ENCODE measurements around the gene DBI.

Gene DBI

DNA sequence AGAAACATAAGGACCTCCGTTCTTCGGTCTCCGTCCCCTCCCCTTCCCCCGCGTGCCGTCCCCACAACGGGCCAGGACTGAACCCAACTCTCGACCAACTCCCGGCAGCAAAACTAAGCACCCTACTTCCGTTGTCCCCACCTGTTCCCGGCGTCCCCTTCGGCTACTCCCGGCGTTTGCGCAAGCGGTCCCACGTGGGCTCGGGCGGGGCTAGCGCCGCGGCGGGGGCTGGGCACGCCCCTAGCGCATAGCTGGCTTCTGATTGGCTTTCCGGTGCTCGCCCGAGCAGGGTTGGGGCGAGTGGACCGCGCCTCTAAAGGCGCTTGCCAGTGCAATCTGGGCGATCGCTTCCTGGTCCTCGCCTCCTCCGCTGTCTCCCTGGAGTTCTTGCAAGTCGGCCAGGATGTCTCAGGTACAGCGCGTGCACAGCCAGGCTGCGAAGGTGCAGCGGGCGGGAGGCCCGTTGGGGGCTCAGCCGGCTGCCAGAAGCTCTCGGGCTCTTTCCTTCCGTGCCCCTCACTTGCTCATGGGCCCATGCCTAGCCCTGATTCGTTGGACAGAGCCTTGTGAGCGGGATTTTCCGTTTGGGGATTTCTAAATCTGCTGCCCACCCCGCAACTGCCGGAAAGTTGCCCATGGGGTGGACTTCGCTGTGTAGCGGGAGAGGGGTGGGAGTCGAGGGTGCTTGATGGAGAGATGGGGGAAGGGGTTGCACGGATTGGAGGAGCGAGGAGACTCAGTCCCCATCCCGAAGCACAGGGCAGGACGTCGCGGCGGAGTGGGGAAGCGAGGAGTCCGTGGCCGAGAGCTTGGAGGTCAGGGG lies at the start of gene DBI, which contains the start of gene C2orf76:
DBI (plus strand) TSS at position 329 of the 823 bp plus-strand sequence; CDS start at position 404, 75 bp downstream.
C2orf76 (minus strand) TSS at position 186 of the 823 bp plus-strand sequence. CDS start 26,875 bp downstream, outside the sequence.
- DNase-seq (ENCODE audit: low spot score): peak; percentile 90

DNA sequence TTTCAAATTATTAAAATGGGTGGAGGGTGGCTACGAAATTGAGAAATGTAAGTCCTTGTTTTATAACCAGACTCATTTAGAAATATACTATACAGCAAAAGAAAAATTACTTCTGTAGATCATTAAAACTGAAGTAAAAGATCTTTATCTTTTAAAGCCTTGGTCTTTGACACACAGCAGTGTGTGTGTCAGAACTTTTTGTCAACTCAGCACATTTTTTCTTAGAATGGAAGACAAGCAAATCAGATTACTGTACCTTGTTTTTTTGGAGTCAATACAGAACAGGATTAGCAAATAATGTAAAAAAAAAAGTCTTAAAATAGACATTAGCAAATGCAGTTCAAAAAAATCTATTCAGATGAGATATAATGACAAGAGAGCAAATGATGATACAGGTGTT lies 49.2 kb upstream of the DBI start:
- DNase-seq (ENCODE audit: low spot score): no peak

DNA sequence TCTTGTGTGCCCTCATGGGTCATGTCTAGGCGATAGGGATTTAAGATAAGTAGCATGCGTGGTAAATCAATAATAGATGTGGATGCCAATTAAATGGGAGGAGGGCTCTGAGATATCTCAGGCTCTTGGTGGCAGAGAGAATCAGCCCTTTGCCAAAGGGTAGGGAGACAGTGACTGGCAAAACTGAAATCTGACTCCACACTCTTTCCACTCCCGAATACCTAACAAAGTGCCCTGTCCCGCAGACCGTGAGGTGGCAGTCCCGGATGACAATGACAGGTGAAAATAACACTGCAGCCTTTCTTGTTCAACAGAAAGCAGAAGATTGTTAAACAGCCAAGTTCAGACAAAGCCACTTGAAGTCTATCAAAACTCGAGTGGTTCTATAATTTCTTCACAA lies 47.2 kb upstream of the DBI start:
- DNase-seq (ENCODE audit: low spot score): no peak

DNA sequence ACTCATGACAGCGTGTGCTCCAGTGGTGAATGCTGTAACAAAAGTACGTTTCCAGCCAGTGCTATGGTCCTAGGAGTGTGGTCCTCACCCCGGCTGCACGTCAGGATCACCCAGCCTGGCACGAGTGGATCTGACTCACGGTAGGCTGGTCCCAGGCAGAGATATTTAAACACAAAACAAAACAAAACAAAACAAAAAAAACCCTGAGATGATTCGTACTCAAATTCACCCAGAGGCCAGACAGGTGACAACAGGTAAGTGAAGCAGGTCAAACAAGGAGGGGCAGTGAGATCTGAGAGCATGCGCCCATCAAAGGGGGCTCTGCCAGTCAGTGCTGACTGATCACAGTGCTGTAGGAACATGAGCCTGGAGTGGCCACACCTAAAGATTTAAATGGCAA lies 43.3 kb upstream of the DBI start:
- no peak for DNase-seq (ENCODE audit: low spot score)

DNA sequence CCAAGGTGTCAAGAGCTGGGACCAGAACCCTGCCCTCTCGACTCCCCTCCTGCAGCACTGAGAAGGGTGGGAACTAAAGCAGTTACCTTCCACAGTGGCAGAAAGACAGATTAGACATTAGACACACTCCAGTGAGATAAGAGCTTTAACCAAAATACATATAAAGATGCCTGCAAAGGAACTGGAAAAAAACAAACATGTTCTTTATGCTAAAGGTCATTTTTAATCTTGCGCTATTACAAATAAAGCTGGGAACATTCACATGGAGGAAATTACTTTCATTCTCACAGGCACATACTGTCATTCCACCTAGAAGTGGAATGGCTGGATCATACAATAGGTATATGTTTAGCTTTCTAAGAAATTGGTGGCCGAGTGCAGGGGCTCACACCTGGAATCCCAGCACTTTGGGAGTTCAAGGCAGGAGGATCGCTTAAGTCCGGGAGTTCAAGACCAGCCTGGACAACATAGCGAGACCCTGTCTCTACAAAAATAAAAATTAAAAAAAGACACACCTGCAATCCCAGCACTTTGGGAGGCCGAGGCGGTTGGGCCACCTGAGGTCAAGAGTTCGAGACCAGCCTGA lies 42.0 kb upstream of the DBI start:
- no peak for DNase-seq (ENCODE audit: low spot score)

DNA sequence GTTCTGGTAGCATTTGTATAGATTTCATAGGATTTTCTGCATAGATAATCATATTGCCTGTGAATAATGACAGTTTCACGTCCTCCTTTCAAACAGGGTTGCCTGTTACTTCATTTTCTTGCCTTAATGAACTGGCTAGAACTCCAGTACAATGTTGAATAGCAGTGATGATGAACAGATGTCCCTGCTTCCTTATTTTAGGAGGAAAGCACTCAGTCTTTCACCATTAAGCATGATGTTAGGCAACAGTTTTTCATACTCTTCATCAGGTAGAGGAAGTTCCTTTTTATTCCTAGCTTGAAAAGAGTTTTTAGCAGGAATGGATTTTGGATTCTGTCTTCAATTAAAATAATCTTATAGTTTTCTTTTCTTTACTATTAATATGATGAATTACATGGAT lies 39.8 kb upstream of the DBI start:
- DNase-seq (ENCODE audit: low spot score): no peak

DNA sequence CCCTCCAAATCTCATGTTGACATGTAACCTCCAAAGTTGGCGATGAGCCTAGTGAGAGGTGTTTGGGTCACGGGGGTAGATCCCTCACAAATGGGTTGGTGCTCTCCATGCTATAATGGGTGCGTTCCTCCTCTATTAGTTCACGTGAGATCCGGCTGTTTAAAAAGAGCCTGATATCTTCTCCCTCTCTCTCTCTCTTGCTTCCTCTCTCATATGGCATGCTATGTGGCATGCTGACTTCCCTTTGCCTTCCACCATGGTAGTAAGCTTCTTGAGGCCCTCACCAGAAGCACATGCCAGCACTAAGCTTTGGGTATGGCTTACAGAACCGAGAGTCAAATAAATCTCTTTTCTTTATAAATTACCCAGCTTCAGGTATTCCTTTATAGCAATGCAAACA lies 39.3 kb upstream of the DBI start:
- no peak for DNase-seq (ENCODE audit: low spot score)

DNA sequence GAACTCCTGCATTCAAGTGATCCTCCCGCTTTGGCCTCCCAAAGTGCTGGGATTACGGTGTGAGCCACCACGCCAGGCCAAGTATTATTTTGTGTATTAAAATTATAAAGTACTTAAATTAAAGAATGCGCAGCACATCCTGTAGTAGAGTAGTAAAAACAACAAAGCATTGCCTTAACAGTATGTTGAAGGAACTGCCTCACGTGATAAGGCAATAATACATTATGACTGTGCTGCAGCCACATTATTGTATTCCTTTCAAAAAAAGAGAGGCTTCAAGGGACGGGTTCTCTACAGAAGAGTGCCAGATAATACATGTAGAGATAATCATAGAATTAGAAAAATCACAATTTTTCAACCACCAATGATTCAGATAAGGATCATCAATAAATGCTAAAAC lies 33.8 kb upstream of the DBI start:
- no peak for DNase-seq (ENCODE audit: low spot score)

DNA sequence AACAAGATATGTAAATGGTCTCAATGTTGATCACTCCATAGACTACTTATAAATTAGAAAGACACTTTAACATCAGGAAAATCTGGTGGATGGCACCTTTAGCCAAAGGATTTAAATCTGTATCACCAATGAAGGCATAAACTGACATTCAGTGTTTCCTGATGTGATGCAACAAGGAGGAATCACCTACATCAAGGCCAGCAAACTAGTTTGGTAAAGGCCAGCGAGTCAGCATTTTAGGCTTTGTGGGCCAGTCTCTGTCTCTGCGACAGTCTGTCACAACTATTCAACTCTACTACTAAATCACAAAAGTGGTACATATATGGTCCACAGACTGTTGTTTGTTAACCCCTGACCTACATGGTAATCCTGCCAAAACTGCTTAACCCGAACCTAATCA lies 33.4 kb upstream of the DBI start:
- no peak for DNase-seq (ENCODE audit: low spot score)

DNA sequence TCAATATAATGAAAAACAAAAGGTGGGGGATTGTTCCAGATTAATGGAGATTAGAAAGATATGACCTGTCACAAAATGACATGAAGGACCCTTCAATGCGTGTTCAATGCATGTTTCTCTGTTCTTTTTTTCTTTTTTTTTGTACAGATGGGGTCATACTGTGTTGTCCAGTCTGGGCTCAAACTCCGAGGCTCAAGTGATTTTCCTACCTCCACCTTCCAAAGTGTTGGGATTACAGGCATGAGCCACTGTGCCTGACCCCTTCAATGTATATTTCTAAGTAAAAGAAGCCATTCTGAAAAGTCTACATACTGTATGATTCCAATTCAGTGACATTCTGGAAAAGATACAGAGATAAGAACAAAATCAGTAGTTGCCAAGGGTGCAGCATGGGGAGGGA lies 32.9 kb upstream of the DBI start:
- no peak for DNase-seq (ENCODE audit: low spot score)

DNA sequence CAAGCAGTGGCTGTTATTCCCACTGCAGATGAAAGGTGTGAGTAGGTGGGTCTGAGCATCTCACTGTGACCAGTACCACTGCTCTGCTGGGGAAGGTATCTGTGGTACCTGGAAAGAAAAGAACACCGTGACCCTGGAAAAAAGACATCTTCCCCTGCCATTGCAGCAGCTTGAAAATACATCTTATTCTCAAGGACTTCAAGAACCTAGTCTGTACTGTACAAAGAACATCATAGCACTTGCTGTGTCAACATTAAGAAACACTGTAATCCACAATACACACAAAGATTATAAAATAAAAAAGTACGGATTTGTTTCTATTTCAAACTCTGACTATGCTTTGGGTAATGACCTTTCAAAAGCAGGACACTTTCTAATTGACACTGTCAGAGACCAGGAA lies 29.0 kb upstream of the DBI start:
- no peak for DNase-seq (ENCODE audit: low spot score)

DNA sequence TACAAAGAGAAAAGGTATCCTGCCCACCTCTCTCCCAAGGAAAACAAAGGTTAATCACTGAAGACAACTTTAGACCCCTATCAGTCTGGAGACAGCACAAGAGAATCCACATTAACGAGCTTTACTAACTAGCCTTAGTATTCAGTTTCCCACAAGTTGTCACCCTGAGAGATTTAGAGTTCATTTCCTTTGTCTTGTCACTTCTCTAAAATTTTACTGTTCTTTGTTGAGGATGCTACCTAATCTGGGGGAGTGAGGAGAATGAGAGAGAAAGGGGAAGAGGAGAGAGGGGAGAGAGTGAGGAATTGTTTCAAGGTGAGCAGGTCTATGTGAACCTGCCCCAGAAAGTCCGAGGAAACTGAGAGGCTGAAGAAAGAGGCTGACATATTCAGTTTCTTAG lies 28.5 kb upstream of the DBI start:
- no peak for DNase-seq (ENCODE audit: low spot score)

DNA sequence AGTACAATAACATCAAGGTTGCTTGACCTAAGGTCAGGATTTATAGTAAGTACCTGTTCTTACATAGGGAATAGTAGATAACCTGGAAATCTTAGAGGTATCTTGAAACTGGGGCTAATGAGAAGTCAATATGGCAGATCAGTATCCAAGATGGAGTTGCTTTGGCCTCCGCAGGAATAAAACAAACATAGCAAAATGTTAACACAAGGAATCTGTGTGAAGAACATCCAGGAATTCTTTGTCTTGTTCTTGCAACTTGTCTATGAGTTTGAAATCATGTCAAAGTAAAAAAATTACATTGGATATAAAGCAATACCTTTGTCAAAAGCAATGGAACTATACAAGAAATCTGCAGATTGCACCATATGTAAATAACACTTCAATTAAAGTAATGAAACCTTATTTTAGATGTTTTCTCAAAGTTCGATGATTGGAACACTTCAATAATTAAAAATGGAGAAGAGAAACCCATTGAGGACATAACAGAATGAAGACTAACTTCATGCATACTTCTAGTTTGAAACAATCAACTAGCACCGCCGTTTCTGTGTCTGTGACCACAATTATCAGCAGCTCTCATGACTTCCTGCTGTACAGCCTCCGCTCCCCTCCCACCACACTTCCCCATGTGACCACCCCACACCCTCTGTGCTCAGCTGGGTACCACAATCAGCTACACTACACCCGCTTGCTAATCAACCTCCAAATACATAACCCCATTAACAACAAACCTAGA lies 27.8 kb upstream of the DBI start:
- peak; percentile 48 for DNase-seq (ENCODE audit: low spot score)

DNA sequence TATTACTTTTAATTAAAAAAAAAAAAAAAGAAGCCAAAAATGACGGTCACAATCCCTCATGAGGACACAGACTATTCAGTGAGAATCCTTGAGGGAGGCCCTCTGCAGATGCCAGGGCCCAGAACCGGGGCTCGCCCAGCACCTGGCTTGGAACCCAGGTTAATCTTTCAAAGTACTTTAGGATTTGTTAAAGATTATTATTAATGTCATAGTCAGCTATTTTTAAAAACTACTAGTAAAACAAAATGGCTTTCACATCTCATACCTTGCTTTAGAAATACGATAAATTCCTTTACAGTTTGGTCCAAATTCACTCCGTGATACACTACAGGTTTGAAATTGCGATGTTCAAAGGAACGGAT lies 27.2 kb upstream of the DBI start:
- DNase-seq (ENCODE audit: low spot score): no peak

DNA sequence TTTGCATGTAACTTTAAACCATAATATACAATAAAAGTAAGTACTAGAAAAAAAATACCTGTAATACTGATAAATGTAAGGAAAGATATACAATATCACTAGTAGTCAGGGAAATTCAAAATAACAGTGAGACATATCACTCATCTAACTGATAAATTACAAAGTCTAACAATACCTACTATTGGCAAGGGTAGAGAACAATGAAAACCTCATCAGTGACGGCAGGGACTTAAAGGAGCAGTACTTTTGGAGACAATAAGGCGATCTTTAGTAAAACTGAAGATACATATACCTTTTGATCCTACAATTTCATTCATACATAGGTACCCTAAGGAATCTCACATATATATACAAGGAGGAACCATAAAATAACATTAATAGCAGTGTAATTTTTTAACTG lies 25.1 kb upstream of the DBI start:
- DNase-seq (ENCODE audit: low spot score): no peak

DNA sequence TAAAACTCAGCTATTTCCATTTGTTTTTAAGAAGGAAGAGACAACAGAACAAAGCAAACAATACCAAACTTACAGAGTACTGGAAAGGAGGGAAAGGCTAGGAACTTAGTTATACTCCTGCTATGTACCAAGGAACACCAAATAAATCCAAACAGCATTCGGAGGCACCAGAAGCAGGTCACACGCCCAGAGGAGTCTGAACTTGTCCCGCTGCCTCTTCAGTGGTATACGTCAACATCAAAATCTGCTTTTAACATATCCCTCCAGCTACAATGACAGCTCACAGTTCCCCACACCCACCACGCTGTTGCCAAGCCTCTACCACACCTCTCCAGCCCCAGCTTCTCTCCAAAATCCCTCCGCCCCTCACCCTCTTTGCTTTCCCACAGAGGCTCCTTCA lies 17.5 kb upstream of the DBI start:
- DNase-seq (ENCODE audit: low spot score): no peak

DNA sequence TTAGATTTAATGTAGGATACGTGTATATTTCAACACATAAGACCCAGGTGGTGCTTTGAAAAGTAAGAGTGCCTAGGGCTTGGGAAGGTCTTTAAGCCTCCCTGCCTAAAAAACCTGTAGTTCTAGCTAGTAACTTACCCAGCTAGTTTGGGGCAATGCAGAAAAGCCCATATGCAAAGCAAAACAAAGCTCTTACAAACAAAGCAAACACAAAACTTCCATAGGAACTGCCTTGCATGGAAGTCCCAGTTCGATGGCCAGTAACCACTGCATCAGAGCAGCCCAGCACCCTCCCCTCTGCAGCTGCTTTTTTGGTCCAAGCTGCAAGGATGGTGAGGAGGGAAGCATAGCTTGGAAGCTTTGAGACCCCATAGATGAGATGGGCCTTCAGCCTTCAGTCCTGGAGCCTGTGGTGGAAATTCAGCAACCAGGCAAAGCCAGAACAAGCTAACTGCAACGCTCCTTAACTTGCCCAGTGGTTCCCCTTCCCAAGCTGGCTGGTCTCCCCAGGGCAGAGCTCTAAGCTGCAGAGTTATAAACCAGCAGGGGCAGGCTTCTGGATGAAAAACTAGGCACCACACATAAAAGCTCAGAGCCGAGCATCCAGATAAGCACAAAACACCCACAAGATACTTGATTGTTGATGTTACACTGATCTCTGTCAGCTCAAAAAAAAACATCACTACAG lies 16.3 kb upstream of the DBI start:
- DNase-seq (ENCODE audit: low spot score): no peak

DNA sequence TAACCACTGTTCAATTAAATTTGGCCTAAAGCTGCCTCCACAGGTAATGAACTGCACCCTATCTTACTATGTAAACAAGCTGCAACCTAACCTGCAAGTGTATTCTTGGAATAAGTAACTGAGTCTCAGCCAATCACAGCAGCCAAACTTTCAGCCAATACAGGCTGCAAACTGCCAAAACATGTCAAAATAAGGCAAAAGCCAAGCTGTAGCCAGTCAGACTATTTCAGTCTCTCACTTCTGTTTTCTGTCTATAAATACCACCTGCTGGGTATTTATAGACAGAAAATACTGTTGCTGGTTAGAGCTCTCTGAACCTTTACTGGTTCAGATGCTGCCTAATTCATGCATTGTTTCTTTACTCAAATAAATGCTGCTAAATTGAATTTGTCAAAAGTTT lies 14.4 kb upstream of the DBI start:
- DNase-seq (ENCODE audit: low spot score): no peak

DNA sequence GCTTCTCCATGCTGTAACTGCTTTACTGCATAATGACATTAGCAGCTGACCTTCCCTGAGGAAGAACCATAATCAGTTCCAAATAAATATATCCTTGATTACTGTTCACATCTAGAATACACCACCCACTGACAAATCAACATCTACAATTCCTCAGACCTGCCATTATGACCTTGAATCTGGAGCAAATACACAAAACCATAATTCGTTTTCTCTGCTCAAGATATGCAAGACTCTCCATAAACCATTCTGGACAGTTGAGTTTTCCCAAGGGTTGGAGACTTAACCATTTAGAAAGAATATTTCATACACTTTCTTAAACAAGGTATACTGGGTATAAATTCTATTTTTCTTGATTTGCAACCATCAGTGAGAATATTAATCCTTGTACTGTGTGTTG lies 11.9 kb upstream of the DBI start:
- DNase-seq (ENCODE audit: low spot score): no peak

DNA sequence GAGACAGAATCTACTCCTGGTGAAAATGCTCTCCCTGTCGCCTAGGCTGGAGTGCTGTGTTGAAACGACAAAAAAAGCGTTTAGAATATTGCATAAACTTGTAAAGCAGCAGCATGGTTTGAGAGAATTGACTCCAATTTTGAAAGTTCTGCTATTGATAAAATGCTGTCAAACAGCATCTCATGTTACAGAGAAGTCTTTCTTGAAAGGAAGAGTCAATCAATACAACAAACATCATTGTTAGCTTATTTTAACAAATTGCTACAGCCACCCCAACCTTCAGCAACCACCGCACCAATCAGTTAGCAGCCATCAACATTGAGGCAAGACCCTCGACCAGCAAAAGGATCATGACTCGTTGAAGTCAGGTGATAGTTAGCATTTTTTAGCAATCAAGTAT lies 7.0 kb upstream of the DBI start:
- no peak for DNase-seq (ENCODE audit: low spot score)

DNA sequence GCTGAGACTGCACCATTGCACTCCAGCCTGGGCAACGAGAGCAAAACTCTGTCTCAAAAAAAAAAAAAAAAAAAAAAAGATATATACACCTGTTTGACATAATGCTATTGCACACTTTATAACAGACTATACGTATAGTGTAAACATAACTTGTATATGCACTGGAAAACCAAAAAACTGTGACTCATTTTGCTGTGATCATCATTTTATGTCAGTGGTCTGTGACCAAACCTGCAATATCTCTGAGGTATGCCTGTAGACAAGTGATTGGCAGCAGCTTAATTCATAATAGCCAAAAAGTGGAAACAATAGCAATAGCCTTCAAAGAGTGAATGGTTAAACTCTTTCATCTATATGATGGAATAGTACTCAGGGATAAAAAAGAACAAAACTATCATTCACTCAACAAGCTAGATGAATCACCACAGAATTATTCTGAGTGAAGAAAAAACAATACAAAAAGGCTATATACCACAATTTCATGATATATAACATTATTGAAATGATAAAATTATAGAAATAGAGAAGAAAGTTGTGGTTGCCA lies 6.3 kb upstream of the DBI start:
- no peak for DNase-seq (ENCODE audit: low spot score)

DNA sequence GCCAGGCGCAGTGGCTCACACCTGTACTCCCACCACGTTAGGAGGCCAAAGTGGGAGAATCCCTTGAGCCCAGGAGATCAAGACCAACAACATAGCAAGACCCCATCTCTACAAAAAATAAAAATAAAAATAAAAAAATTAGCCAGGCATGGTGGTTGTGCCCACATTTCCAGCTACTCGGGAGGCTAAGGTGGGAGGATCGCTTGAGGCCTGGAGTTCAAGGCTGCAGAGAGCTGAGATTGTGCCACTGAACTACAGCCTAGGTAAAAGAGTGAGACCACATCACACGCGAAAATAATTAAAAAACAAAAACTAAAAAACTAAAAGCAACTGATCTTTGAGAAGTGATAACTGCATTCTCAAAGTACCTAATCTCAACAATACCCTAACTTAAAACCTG lies 2.0 kb upstream of the DBI start:
- DNase-seq (ENCODE audit: low spot score): no peak

All from CD4-positive, alpha-beta T cell treated with Interleukin-6 at 100 ng/mL for 8 hours (primary cell).